Cardiac septum (tissue), 1 donor: Measurements from ENCODE around the gene DDAH1. TPM values are rescaled to one million over a fixed set of nuclear protein-coding genes. Genes with fewer than 3 reads are reported as not detected.

Experiments
- DNase-seq: peaks from one replicate; pipeline ENCODE4 v3.0.0-alpha.2; 2020; ENCODE audit warnings: low spot score
- intact Hi-C: fragments of 100-400 bp; cut with DNase I; formaldehyde crosslinking; loops from one replicate; pipeline ENCODE4 v1.14.0; 2022
- total RNA-seq: library from RNA; stranded (reverse); fragmentation: NEBNext Ultra II Directional; extraction: Animal tissue kit (Norgen Biotek cat#: 25700); gene quantifications from one replicate; pipeline ENCODE4 v1.2.1, GENCODE V29; 2021
- donor health status: DM: no; HTN: no; CAD: no.

Gene DDAH1
- total RNA-seq, 1 donor from 2014 or later, result 58.1 TPM

DNA sequence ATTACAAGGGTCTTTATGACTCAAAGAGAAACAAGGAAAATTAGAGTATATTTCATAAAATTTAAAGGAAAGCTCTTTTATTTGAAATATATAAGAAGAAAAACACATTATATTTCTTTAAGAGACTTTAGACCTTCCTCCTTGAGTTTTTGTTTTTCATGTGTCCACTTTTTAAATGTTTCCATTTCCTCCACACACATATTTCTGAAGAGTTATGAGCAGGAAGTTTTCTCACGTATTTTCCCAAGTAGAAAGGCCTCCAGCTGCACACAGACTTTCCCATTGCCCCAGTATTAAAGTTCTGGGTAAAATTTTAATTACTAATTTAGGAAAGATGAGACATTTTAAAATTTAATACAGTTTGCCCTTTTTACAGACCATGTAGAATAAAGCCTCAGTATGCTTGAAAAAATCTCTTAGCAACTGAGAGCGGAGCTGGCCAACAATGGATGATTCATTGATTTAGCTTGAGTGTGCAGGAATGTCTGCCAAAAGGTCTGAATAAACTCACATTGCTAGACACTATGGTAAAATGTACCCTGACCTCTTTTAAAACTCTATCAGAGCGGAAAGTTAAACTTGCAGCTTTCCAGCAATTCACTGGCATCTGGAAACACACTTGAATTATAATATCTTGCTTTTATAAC is 57.9 kb downstream of the DDAH1 start:
- DNase-seq, result no peak

GRCh38 chr1:85406081-85406480 is 58.9 kb downstream of the DDAH1 start:
- intact Hi-C loops, result loop anchor here (5.0 kb wide), 2 partner anchors 41 to 171 kb away; no protein-coding TSS in a partner anchor
- DNase-seq, result no peak

More for the DNA sequence above, 57.9 kb downstream of the DDAH1 start:
- intact Hi-C loops, result loop anchor here (5.0 kb wide), 2 partner anchors 40 to 170 kb away; no protein-coding TSS in a partner anchor

GRCh38 chr1:85404408-85404807 is 60.6 kb downstream of the DDAH1 start:
- intact Hi-C loops, result no loop called here
- DNase-seq, result no peak

- intact Hi-C loops, result loop anchor here (1.0 to 10.0 kb wide), 2 partner anchors 54 to 90 kb away; no protein-coding TSS in a partner anchor
- no peak for DNase-seq
Observed at GRCh38 chr1:85398391-85399064, 66.4 kb downstream of the DDAH1 start.

- DNase-seq, result no peak
- intact Hi-C loops, result loop anchor here (1.0 to 10.0 kb wide), 2 partner anchors 53 to 89 kb away; no protein-coding TSS in a partner anchor
Observed at GRCh38 chr1:85397490-85398032, 67.4 kb downstream of the DDAH1 start.

- no peak for DNase-seq
- intact Hi-C loops, result loop anchor here (10.0 kb wide), 1 partner anchor 51 kb away; no protein-coding TSS in a partner anchor
Observed at GRCh38 chr1:85396194-85396593, 68.8 kb downstream of the DDAH1 start.

DNA sequence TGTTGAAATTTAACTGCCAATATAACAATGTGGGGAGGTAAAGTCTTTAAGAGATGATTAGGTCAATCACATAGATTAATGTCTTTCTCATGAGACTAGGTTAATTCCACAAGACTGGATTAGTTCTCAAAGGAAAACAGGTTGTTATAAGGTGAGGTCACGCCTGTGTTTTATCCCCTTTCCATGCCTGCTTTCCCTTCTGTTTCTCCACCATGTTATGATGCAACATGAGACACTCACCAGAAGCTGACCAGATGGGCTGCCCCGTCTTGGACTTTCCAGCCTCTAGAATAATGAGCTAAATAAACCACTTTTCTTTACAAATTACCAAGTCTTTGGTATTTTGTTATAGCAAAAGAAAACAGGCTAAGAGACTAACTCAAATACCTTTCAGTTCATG is 70.8 kb downstream of the DDAH1 start:
- no peak for DNase-seq
- intact Hi-C loops, result loop anchor here (10.0 kb wide), 1 partner anchor 49 kb away; no protein-coding TSS in a partner anchor

DNA sequence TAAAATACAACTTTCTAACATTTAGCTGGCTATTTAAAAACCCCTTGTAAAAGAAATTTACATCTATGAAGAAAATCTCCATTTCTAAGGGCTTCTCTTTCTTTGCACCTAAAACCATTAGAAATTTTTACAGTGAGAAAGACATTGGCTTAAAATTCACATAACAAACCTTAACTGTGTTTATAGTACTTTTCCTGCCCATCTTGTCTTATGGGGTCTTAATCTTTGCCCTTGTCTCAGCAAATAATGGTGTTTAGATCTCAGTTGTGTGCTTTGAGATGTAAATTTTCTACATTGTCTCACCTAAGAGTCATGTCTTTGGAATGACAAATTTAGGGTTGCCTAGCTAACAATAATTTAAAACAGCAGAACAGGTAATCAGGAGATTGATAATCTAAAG is 71.5 kb downstream of the DDAH1 start:
- DNase-seq, result no peak
- intact Hi-C loops, result loop anchor here (10.0 kb wide), 1 partner anchor 49 kb away; no protein-coding TSS in a partner anchor

DNA sequence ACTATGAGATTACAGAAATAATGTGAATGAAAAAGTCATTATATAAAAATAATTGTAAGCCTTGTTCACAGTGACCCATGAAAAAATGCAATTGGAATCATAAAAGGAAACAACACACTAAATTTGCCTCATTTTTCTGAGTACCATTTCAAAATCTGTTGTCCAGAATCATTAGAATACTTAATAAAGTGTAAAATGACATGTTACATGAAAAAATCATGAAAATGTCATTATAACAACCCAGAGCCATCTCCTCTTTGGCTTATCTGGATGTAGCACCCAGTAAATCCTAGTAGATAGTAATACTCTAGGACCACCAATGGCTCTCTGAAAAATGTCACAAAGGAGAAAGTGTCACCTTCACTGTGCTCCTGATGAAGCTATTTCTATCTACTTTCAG is 76.5 kb downstream of the DDAH1 start:
- intact Hi-C loops, result no loop called here
- DNase-seq, result no peak

- DNase-seq, result no peak
- intact Hi-C loops, result no loop called here
Observed at GRCh38 chr1:85387781-85388180, 77.2 kb downstream of the DDAH1 start.

DNA sequence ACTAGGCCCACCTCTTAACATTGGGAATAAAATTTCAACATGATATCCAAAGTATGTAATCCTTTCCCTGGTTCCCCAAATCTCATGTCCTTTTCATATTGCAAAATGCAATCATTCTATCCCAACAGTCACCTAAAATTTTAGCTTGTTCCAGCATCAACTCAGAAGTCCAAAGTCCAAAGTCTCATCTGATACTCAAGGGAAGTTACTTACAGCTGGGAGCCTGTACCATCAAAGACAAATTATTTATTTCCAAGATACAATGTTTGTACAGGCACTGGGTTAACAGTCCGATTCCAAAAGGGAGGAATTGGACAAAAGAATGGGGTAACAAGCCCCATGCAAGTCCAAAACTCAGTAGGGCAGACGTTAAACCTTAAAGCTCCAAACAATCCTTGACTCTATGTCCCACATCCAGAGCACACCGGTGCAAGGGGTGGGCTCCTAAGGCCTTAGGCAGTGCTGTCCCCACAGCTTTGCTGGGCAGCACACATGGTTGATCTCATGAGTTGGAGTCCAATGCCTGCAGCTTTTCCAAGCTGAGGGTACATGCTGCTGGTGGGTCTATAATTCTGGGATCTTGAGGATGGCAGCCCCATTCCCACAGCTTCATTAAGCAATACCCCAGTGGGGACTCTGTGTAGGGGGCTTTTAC is 78.8 kb downstream of the DDAH1 start:
- intact Hi-C loops, result no loop called here
- DNase-seq, result no peak

- intact Hi-C loops, result no loop called here
- no peak for DNase-seq
Observed at GRCh38 chr1:85379203-85380136, 85.5 kb downstream of the DDAH1 start.

DNA sequence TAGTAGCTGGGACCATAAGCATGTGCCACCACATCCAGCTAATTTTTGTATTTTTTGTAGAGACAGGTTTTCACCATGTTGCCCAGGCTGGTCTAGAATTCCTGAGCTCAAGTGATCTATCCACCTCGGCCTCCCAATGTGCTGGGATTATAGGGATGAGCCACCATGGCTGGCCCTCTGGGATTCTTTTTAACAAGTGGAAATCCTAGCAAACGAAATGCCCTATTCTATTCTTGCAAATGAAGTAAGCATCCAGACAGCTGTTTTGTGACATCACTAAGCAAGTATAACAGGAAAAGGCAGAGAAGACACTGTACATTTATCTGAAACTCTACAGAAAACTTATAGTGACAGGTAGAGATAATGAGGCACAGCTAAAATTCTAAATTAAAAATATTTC is 86.4 kb downstream of the DDAH1 start:
- intact Hi-C loops, result no loop called here
- DNase-seq, result no peak

GRCh38 chr1:85376356-85376755 is 88.6 kb downstream of the DDAH1 start:
- intact Hi-C loops, result no loop called here
- DNase-seq, result no peak

DNA sequence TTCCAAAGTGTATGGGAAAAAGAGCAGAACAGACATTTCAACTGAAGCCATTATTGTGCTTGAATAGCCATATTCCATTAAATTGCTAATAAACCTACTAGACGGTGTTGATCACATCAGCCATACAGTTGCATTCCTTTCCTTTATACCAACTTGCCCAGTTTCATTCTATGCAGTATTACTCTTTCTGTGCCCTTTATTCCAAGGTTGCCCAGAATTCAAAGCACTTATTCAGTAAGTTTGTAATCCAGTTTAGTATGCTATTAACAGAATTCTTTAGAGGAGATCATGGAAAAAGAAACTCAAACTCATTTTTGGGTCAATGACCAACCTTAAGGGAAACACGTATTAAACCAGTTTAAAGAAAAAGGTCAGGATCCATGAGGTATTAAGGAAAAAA is 89.5 kb downstream of the DDAH1 start:
- intact Hi-C loops, result no loop called here
- no peak for DNase-seq

DNA sequence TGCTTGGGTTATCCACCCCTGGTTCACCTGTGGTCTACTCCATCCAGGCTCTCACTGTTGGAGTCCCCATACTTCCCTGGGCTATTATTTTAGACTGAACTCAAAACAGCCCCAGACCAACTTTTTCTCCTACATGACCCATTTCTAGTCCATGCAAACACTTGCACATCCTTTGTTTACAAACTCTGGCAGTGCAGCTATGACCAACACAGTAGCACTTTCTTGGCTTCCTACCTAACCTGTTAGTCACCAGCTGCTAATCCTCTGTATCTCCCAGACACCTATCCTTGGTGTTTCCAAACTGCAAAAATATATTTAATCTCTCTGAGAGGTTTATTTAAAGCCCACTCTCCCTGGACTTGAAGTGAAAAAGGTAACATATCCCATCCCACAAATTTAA is 90.8 kb downstream of the DDAH1 start:
- no peak for DNase-seq
- intact Hi-C loops, result no loop called here

DNA sequence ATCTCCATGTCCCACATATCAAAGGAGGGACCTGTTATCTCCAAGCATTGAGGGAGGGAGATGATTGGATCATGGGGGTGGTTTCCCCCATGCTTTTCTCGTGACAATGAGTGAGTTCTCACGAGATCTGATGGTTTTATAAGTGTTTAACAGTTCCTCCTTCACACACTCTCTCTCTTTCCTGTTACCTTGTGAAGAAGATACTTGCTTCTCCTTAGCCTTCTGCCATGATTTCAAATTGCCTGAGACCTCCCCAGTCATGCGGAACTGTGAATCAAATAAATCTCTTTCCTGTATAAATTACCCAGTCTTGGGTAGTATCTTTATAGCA is 91.6 kb downstream of the DDAH1 start:
- DNase-seq, result no peak
- intact Hi-C loops, result no loop called here

GRCh38 chr1:85372683-85373377 is 92.1 kb downstream of the DDAH1 start:
- no peak for DNase-seq
- intact Hi-C loops, result no loop called here

- intact Hi-C loops, result no loop called here
Observed at GRCh38 chr1:85371021-85371420, 93.9 kb downstream of the DDAH1 start.

More at GRCh38 chr1:85371021-85371420, 93.9 kb downstream of the DDAH1 start:
- no peak for DNase-seq
